OCI-LY1 (cell line): ENCODE measurements around the gene GPLD1.

Experiments
- H2AFZ ChIP-seq: fragments of 200-600 bp; sonication (generic), shearing (Covaris generic); 2 replicates; pipeline ENCODE4 v1.6.0; 2014; ENCODE audit warnings: antibody characterized with exemption, mild to moderate bottlenecking, low read length
- H3F3A ChIP-seq: fragments of 200-600 bp; sonication (generic), shearing (Covaris generic); 2 replicates; pipeline ENCODE4 v1.6.0; 2014; ENCODE audit warnings: mild to moderate bottlenecking, antibody characterized with exemption, low read length, moderate library complexity; ENCODE audit not compliant: insufficient read depth
- H3K27ac ChIP-seq: fragments of 200-600 bp; sonication (generic); 2 replicates; pipeline ENCODE4 v1.5.1; 2014; ENCODE audit warnings: low read length, mixed run types, mild to moderate bottlenecking, low read depth; ENCODE audit not compliant: poor library complexity, severe bottlenecking
- H3K27me3 ChIP-seq: fragments of 200-600 bp; sonication (generic); 2 replicates; pipeline ENCODE4 v1.6.0; 2014; ENCODE audit warnings: antibody characterized with exemption, mild to moderate bottlenecking, low read length, moderate library complexity; ENCODE audit not compliant: insufficient read depth
- H3K36me3 ChIP-seq: fragments of 200-600 bp; sonication (generic); 2 replicates; pipeline ENCODE4 v1.6.1; 2014; ENCODE audit warnings: mild to moderate bottlenecking, antibody characterized with exemption, low read length, moderate library complexity, mixed read lengths; ENCODE audit not compliant: insufficient read depth
- H3K4me1 ChIP-seq: fragments of 200-600 bp; sonication (generic); 2 replicates; pipeline ENCODE4 v1.5.1; 2014; ENCODE audit warnings: mild to moderate bottlenecking, low read length, moderate library complexity; ENCODE audit not compliant: insufficient read depth, severe bottlenecking
- H3K4me2 ChIP-seq: fragments of 200-600 bp; sonication (generic), shearing (Covaris generic); 2 replicates; pipeline ENCODE4 v1.6.1; 2014; ENCODE audit warnings: low read length
- H3K4me3 ChIP-seq: fragments of 200-600 bp; sonication (generic); 2 replicates; pipeline ENCODE4 v1.5.1; 2014; ENCODE audit warnings: low read length, low read depth, mild to moderate bottlenecking, mixed read lengths; ENCODE audit not compliant: poor library complexity, severe bottlenecking
- H3K79me2 ChIP-seq: fragments of 200-600 bp; shearing (Covaris generic); 2 replicates; pipeline ENCODE4 v1.6.1; 2016; ENCODE audit warnings: mixed run types, low read length, mixed read lengths; ENCODE audit not compliant: insufficient read depth
- H3K9ac ChIP-seq: fragments of 200-600 bp; sonication (generic), shearing (Covaris generic); 2 replicates; pipeline ENCODE4 v1.6.1; 2014; ENCODE audit warnings: mild to moderate bottlenecking, low read length, mixed read lengths
- H3K9me2 ChIP-seq: fragments of 200-600 bp; sonication (generic), shearing (Covaris generic); 2 replicates; pipeline ENCODE4 v1.6.1; 2014; ENCODE audit warnings: low read depth, mild to moderate bottlenecking, low read length, mixed read lengths
- H3K9me3 ChIP-seq: fragments of 200-600 bp; shearing (Covaris generic); 2 replicates; pipeline ENCODE4 v1.6.1; 2014; ENCODE audit warnings: low read length, mixed read lengths
- H4K20me1 ChIP-seq: fragments of 200-600 bp; sonication (generic), shearing (Covaris generic); 2 replicates; pipeline ENCODE4 v1.6.0; 2016; ENCODE audit warnings: mild to moderate bottlenecking, low read length; ENCODE audit not compliant: insufficient read depth
- CTCF ChIP-seq: fragments of 200-600 bp; sonication (generic), shearing (Covaris generic); IDR thresholded peaks from 2 replicates; pipeline ENCODE4 v1.5.1; 2017; ENCODE audit warnings: mild to moderate bottlenecking, antibody characterized with exemption, low read length, moderate library complexity, mixed read lengths
- EZH2 ChIP-seq: fragments of 200-600 bp; sonication (generic), shearing (Covaris generic); IDR thresholded peaks from 2 replicates; pipeline ENCODE4 v1.8.0; 2017; ENCODE audit warnings: borderline replicate concordance, mixed run types, mild to moderate bottlenecking, antibody characterized with exemption, low read length, moderate library complexity, mixed read lengths

Gene GPLD1

GRCh38 chr6:24460966-24461365 lies 28.4 kb downstream of the GPLD1 start:
- Histone ChIP-seq H2AFZ (no peak overlapping the region), H3K4me1 (no peaks in the 10 kb centered on the region), H3K4me2 (no peak overlapping the region), H3K4me3 (no peak overlapping the region), H3K79me2 (no peaks in the 10 kb centered on the region), H3K9me3 (no peaks in the 10 kb centered on the region), H3K27ac (no peak overlapping the region), H4K20me1 (no peaks in the 10 kb centered on the region), H3K36me3 (peaks cover 11% of the 10 kb centered on the region; the same call in 1 of the 2 replicates), H3K9ac (no peak overlapping the region), H3K9me2 (no peaks in the 10 kb centered on the region), H3K27me3 (no peaks in the 10 kb centered on the region), H3F3A (no peaks in the 10 kb centered on the region)
- TF ChIP-seq CTCF (no peak), EZH2 (no peak)

GRCh38 chr6:24458941-24459340 lies 30.4 kb downstream of the GPLD1 start:
- TF ChIP-seq EZH2 (no peak), CTCF (no peak)

GRCh38 chr6:24458134-24458533 lies 31.2 kb downstream of the GPLD1 start:
- Histone ChIP-seq H3F3A (no peaks in the 10 kb centered on the region), H3K27me3 (no peaks in the 10 kb centered on the region), H4K20me1 (no peaks in the 10 kb centered on the region), H3K4me1 (no peaks in the 10 kb centered on the region), H3K27ac (no peak overlapping the region), H3K9ac (no peak overlapping the region), H3K9me3 (no peaks in the 10 kb centered on the region), H3K36me3 (peaks cover 14% of the 10 kb centered on the region; the same call in 1 of the 2 replicates), H3K9me2 (no peaks in the 10 kb centered on the region), H3K79me2 (no peaks in the 10 kb centered on the region), H2AFZ (no peak overlapping the region), H3K4me3 (no peak overlapping the region), H3K4me2 (no peak overlapping the region)
- no peak for TF ChIP-seq EZH2
- no peak for TF ChIP-seq CTCF

More at GRCh38 chr6:24458941-24459340, 30.4 kb downstream of the GPLD1 start:
- Histone ChIP-seq H4K20me1 (no peaks in the 10 kb centered on the region), H3K4me2 (no peak overlapping the region), H3K4me1 (no peaks in the 10 kb centered on the region), H3K9ac (no peak overlapping the region), H3K9me2 (no peaks in the 10 kb centered on the region), H3K27ac (no peak overlapping the region), H2AFZ (no peak overlapping the region), H3K36me3 (peaks cover 11% of the 10 kb centered on the region; the same call in 1 of the 2 replicates), H3K9me3 (no peaks in the 10 kb centered on the region), H3K27me3 (no peaks in the 10 kb centered on the region), H3K4me3 (no peak overlapping the region), H3K79me2 (no peaks in the 10 kb centered on the region), H3F3A (no peaks in the 10 kb centered on the region)
